Measurements from ENCODE around the gene PRCP.

The PRCP gene

GRCh38 chr11:82828472-82828871, 71.8 kb downstream of the PRCP start:
- no peak for DNase-seq (ENCODE audit: low read depth)

- no peak for DNase-seq (ENCODE audit: low read depth)
These were observed 73.7 kb downstream of the PRCP start for GRCh38 chr11:82826526-82826925.

GRCh38 chr11:82823647-82824619, 76.3 kb downstream of the PRCP start:
- no peak for DNase-seq (ENCODE audit: low read depth)

GRCh38 chr11:82818409-82819043, 81.7 kb downstream of the PRCP start:
- no peak for DNase-seq (ENCODE audit: low read depth)

GRCh38 chr11:82815406-82815805, 84.8 kb downstream of the PRCP start:
- DNase-seq (ENCODE audit: low read depth): no peak

- no peak for DNase-seq (ENCODE audit: low read depth)
These were observed 85.9 kb downstream of the PRCP start for GRCh38 chr11:82814379-82814778.

GRCh38 chr11:82811369-82811768, 88.9 kb downstream of the PRCP start:
- DNase-seq (ENCODE audit: low read depth): no peak

- no peak for DNase-seq (ENCODE audit: low read depth)
These were observed 89.5 kb downstream of the PRCP start for GRCh38 chr11:82810738-82811137.

- peak; percentile 27 for DNase-seq (ENCODE audit: low read depth)
These were observed 89.9 kb downstream of the PRCP start for GRCh38 chr11:82810326-82810725.

- DNase-seq (ENCODE audit: low read depth): no peak
These were observed 92.6 kb downstream of the PRCP start for GRCh38 chr11:82807646-82808045.

GRCh38 chr11:82802710-82803109, 97.5 kb downstream of the PRCP start:
- DNase-seq (ENCODE audit: low read depth): no peak

- DNase-seq (ENCODE audit: low read depth): no peak
These were observed 103.0 kb downstream of the PRCP start for GRCh38 chr11:82796998-82797961.

GRCh38 chr11:82794490-82794889, 105.7 kb downstream of the PRCP start:
- no peak for DNase-seq (ENCODE audit: low read depth)

- no peak for DNase-seq (ENCODE audit: low read depth)
These were observed 107.2 kb downstream of the PRCP start for GRCh38 chr11:82792822-82793569.

GRCh38 chr11:82792319-82792718, 107.9 kb downstream of the PRCP start:
- DNase-seq (ENCODE audit: low read depth): peak; percentile 13

GRCh38 chr11:82791779-82792178, 108.5 kb downstream of the PRCP start:
- DNase-seq (ENCODE audit: low read depth): no peak

GRCh38 chr11:82790723-82791484, 109.3 kb downstream of the PRCP start:
- DNase-seq (ENCODE audit: low read depth): peak; percentile 72

GRCh38 chr11:82787981-82788380, 112.2 kb downstream of the PRCP start:
- no peak for DNase-seq (ENCODE audit: low read depth)

- DNase-seq (ENCODE audit: low read depth): no peak
These were observed 113.4 kb downstream of the PRCP start for GRCh38 chr11:82786836-82787235.

GRCh38 chr11:82786001-82786400, 114.2 kb downstream of the PRCP start:
- DNase-seq (ENCODE audit: low read depth): no peak

All from amniotic epithelial cell (primary cell).